Osteoblast (primary cell): ENCODE data around the gene PIEZO1. TPM values are rescaled to one million over a fixed set of nuclear protein-coding genes. Genes with fewer than 3 reads are reported as not detected.
"Not testable (repeated sequence)": the region's sequence is repeated elsewhere in the genome, so short reads cannot be mapped to it uniquely, and the experiment has no call there.

ENCODE experiments used
- DNase-seq: peaks from one replicate; pipeline ENCODE4 v3.0.0; 2011; ENCODE audit warnings: low spot score, mixed read lengths; ENCODE audit not compliant: insufficient read length; ENCODE audit errors: missing footprints
- H2AFZ ChIP-seq: 2 replicates; pipeline ENCODE4 v1.6.0; 2011; ENCODE audit warnings: mild to moderate bottlenecking, low read length
- H3K27ac ChIP-seq: 2 replicates; pipeline ENCODE4 v1.5.1; 2011; ENCODE audit warnings: mild to moderate bottlenecking, low read depth, low read length, moderate library complexity
- H3K27me3 ChIP-seq: 2 replicates; pipeline ENCODE4 v1.6.0; 2012; ENCODE audit warnings: mild to moderate bottlenecking, control low read depth, inconsistent platforms, low read length, moderate library complexity; ENCODE audit not compliant: insufficient read depth
- H3K36me3 ChIP-seq: 2 replicates; pipeline ENCODE4 v1.5.1; 2011; ENCODE audit warnings: mild to moderate bottlenecking, low read length, control low read depth, moderate library complexity; ENCODE audit not compliant: insufficient read depth
- H3K4me1 ChIP-seq: 2 replicates; pipeline ENCODE4 v1.5.1; 2011; ENCODE audit warnings: mild to moderate bottlenecking, low read length, control low read depth, moderate library complexity; ENCODE audit not compliant: insufficient read depth
- H3K4me2 ChIP-seq: 2 replicates; pipeline ENCODE4 v1.6.0; 2011; ENCODE audit warnings: mild to moderate bottlenecking, low read length; ENCODE audit not compliant: insufficient read depth
- H3K4me3 ChIP-seq: fragments of 200-600 bp; sonication (generic); 3 replicates; pipeline ENCODE4 v1.5.1; 2012; ENCODE audit warnings: mild to moderate bottlenecking, low read length, inconsistent platforms; ENCODE audit not compliant: insufficient read depth
- H3K79me2 ChIP-seq: 2 replicates; pipeline ENCODE4 v1.6.0; 2012; ENCODE audit warnings: mild to moderate bottlenecking, low read length, control low read depth, inconsistent platforms; ENCODE audit not compliant: insufficient read depth
- H3K9me3 ChIP-seq: 2 replicates; pipeline ENCODE4 v1.5.1; 2011; ENCODE audit warnings: low read depth, low read length, control low read depth
- H4K20me1 ChIP-seq: 2 replicates; pipeline ENCODE4 v1.6.0; 2012; ENCODE audit warnings: mild to moderate bottlenecking, low read length, control low read depth; ENCODE audit not compliant: insufficient read depth
- CTCF ChIP-seq: IDR thresholded peaks from 2 replicates; pipeline ENCODE4 v1.5.1; 2011; ENCODE audit warnings: mild to moderate bottlenecking, low read depth, low read length, moderate library complexity; ENCODE audit errors: extremely low read depth
- total RNA-seq: library from RNA; depleted of rRNA; stranded (reverse); fragments of >200 nt; gene quantifications from 2 replicates; pipeline ENCODE4 v1.2.3, GENCODE V29; 2012

The PIEZO1 gene
- total RNA-seq, 1 donor = 207 TPM

- peak; percentile 97 for DNase-seq
- Histone ChIP-seq H3K4me2 (peak overlapping the region; percentile 55), H3K27me3 (no peaks in the 10 kb centered on the region), H2AFZ (no peak overlapping the region), H3K36me3 (no peaks in the 10 kb centered on the region), H3K9me3 (no peaks in the 10 kb centered on the region), H3K27ac (peak overlapping the region; percentile 67), H4K20me1 (peaks cover 65% of the 10 kb centered on the region), H3K4me1 (peaks cover 66% of the 10 kb centered on the region), H3K4me3 (peak overlapping the region; percentile 22), H3K79me2 (peaks cover 91% of the 10 kb centered on the region)
- no peak for TF ChIP-seq CTCF
Observed at GRCh38 chr16:88772871-88773811, 11.9 kb downstream of the PIEZO1 start.

GRCh38 chr16:88771781-88772180, 13.2 kb downstream of the PIEZO1 start:
- Histone ChIP-seq H3K79me2 (peaks cover 91% of the 10 kb centered on the region), H4K20me1 (peaks cover 69% of the 10 kb centered on the region), H3K4me1 (peaks cover 70% of the 10 kb centered on the region), H3K27ac (peak overlapping the region; percentile 67)
- not testable (repeated sequence) for H3K36me3 ChIP-seq, H3K4me3 ChIP-seq, H2AFZ ChIP-seq, H3K27me3 ChIP-seq, H3K4me2 ChIP-seq, DNase-seq, H3K9me3 ChIP-seq

- peaks cover 70% of the 10 kb centered on the region for H3K4me1 ChIP-seq
- H3K27ac ChIP-seq = peak overlapping the region; percentile 80
- DNase-seq = no peak
- peak overlapping the region; percentile 60 for H3K4me2 ChIP-seq
- no peaks in the 10 kb centered on the region for H3K27me3 ChIP-seq
- H3K79me2 ChIP-seq = peaks cover 91% of the 10 kb centered on the region
- H3K4me3 ChIP-seq = no peak overlapping the region
- H3K9me3 ChIP-seq = no peaks in the 10 kb centered on the region
- no peak for TF ChIP-seq CTCF
- peaks cover 74% of the 10 kb centered on the region for H4K20me1 ChIP-seq
- no peaks in the 10 kb centered on the region for H3K36me3 ChIP-seq
- no peak overlapping the region for H2AFZ ChIP-seq
Observed at GRCh38 chr16:88771294-88771772, 13.7 kb downstream of the PIEZO1 start.

GRCh38 chr16:88770461-88771293, 14.3 kb downstream of the PIEZO1 start:
- Histone ChIP-seq H3K4me3 (peak overlapping the region; percentile 19), H3K27ac (peak overlapping the region; percentile 80), H3K36me3 (no peaks in the 10 kb centered on the region), H2AFZ (no peak overlapping the region), H3K4me2 (peak overlapping the region; percentile 60), H3K79me2 (peaks cover 92% of the 10 kb centered on the region), H3K27me3 (no peaks in the 10 kb centered on the region), H4K20me1 (peaks cover 74% of the 10 kb centered on the region), H3K4me1 (peaks cover 70% of the 10 kb centered on the region), H3K9me3 (no peaks in the 10 kb centered on the region)
- no peak for TF ChIP-seq CTCF
- peak; percentile 93 for DNase-seq
